DMS 273 (cell line): Measurements from ENCODE around the gene PABPC1L.

Experiments
- DNase-seq: peaks from one replicate; lab custom pipeline; 2025; ENCODE audit not compliant: unreplicated experiment; lab: John Stamatoyannopoulos, UW

The PABPC1L gene

DNA sequence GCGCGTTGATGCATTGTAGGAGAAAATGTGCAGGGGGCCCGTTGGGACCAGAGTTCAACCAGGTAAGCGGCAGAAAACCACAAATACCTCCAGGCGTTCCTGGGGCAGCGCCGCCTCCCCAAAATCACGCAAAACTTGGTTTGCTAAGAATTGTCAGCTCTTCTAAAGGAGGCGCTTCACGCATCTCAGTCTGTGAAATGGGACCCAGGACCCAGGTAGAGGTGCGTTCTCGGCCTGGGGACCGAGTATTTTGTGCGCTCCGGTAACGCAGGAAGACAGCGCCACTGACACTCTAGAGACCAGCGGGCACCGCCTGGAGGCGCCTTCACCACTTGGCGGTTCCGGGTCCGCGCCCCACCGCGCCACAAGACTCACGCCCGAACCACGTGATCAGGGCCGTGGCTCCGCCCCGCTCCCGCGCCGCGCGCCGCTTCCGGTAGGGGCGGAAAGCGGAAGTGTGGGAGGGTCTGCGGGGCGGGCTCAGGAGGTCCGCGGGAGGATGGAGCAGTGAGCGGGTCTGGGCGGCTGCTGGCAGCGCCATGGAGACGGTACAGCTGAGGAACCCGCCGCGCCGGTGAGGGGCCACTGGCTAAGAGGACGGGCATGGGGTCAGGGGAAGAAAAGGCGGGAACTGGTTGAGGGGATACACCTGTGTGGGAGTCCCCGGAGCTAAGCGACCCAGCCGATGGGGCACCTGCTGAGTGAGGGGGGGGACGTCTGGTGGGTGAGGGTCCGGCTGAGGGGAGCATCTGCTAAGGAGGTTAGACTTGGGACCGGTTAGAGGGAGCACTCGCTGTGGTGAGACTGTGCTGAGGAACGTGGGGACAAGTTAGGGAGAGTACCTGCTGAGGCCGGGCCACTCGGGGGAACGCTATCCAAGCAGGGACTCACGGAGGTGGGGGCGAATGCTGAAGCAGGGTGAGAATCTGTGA lies 56.4 kb downstream of the PABPC1L start, which contains the start of gene STK4:
STK4 (plus strand) TSS at position 483 of the 932 bp plus-strand sequence; CDS start at position 540, 57 bp downstream.
- peak; percentile 99 for DNase-seq

DNA sequence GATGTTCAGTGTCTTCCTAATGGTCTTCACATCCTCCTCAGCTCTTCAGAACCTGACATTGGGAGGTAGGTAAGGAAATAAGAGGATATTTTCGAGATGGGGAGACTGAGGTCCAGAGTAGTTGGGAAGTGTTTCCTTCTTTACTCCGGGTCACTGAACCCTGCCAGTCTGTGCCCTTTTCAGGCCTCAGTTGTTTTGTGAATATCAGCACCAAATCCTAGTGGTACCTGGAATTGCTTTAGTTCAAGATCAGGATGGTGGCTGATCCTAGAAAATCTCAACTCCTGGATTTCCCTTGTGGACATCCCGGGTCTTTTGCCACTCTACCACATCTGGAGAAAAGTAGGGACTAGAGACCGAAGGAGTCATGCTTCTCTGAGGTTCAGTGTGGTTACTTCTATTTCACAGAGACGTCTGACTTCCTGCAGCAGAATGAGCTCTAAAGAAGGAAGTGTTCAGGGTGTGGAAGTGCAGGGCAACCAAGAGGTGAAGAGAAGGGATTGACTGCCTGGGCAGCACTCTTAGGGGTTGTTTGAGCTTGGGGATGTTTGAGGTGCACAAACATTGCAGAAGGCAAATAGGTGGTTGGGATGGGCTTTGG lies 57.4 kb downstream of the PABPC1L start:
- no peak for DNase-seq

DNA sequence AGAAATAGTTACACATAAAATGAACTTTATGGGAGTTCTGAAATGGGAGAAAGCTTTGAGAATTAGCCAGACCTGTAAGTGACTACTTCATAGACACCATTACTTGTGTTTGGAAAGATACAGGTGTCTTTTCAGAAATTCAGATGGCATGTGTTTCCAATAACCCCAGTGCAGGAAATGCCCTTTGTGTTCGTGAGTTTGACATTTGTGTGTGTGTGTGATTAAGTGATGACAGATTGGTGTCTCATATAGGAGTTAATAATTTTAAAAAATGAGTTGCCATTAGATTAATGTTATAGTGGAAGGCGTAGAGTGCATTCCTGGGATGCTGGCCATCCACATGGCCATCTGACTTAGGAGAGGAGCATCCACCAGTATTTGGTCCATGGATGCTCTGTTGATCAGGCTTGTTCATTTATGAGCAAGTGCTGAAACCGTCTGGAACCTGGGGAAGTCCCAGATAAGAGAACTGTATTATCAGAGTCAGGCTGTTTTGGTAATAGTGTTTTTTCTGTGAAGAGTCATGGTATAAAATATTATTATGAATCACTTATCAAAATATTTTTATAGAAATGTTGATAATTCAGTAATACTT lies 59.5 kb downstream of the PABPC1L start:
- DNase-seq: no peak

DNA sequence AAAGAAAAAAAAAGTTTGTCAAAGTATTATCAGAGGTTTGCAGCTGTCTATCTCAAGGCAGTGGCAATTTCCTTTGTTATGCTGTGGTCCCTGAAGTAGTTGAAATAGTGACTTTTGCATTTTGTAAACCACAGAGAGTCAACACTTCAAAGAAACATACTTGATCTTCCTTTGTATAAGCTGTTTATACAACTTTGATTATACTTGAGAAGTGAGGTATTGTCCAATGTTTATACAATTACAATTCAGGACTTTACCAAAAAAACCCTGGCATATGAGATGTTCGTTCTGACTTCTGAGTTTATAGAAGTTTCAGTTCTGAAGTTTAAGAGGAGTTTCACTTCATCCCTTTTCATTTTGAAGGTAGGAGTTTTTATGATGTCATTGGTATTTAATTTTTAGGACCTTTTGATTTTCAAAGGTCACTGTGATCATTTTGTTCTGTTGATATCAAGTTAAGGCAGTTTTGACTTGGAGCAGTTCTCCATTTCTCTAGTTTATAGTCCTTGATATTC lies 60.4 kb downstream of the PABPC1L start:
- no peak for DNase-seq

DNA sequence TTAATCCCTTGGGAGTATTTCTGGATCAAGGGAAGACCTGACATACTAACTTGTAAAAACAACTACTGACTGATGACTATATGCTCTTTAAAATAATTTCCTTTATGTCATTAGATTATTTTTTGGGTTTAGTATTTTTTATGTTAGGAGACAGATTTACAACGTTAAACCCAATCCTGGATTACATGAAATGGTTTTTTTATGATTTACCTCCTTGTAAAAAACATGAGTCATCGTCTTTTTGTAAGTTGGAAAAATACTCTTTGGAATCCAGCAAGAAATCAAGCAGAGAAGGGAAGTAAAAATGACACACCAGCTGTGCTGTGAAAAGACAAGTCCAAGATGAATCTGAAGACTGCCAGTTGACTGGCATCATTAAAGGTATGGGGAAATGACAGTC lies 63.2 kb downstream of the PABPC1L start:
- DNase-seq: no peak

DNA sequence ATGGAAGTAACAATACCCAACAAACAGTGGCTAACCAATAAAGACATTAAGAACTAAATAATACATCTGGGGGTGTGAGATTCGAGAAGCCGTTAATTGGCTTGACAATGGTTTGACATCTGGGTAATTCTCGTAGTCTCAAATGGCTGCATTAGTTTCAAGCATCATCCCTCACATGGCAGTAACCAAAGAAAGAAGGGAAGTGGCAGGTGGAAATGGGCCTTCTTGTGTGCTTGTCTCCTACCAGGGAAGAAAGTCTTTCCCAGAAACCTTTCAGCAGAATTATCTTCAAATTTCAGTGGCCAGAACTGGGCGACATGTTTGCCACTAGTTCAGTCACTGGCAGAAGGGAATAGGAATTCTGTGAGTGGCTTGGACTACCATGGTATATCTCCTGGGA lies 66.8 kb downstream of the PABPC1L start:
- DNase-seq: no peak

DNA sequence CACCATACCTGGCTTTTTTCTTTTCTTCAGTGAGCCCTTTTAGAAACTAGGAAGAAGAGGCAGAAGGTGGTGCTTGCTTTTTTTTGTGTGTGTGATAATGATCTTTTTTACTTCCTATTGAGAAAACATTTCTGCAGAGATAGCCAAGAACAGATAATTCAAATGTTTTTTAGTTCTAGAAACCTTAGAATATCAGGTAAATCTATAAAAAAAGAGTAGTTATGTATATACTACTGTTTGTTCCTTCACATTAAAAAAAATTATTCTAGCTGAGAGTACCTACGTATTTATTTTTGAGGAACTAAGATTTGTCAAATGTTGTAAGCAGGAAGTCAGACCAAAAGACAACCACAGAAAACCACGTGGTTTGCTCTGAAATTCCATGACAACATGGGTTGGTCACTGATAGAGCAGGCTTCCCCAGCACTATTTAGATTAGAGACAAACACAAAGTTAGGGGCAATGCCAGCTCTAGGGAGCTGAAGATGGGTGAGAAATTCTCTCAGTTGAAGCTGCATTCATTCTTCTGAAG lies 69.3 kb downstream of the PABPC1L start:
- DNase-seq: no peak

DNA sequence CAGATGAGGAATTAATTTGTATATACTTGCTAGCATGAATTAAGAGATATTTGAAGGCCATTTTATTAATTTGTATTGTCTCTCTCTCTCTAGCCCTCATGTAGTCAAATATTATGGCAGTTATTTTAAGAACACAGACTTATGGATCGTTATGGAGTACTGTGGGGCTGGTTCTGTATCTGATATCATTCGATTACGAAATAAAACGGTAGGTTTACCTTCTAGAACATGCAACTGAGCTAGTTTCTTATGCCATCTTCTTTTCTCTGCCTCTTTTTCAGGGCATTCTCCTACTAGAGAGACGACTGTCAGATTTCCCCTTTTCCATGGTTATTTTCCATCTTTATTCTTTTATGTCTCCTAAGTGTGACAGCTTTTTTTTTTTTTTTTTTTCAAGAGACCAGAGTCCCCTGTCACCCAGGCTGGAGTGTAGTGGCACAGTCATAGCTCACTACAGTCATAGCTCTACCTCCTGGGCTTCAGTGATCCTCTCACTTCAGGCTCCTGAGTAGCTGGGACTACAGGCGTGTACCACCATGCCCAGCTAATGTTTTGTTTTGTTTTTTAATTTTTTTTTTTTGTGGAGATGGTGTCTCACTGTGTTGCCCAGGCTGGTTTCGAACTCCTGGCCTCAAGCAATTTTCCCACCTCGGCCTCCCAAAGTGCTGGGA lies 72.0 kb downstream of the PABPC1L start:
- no peak for DNase-seq

DNA sequence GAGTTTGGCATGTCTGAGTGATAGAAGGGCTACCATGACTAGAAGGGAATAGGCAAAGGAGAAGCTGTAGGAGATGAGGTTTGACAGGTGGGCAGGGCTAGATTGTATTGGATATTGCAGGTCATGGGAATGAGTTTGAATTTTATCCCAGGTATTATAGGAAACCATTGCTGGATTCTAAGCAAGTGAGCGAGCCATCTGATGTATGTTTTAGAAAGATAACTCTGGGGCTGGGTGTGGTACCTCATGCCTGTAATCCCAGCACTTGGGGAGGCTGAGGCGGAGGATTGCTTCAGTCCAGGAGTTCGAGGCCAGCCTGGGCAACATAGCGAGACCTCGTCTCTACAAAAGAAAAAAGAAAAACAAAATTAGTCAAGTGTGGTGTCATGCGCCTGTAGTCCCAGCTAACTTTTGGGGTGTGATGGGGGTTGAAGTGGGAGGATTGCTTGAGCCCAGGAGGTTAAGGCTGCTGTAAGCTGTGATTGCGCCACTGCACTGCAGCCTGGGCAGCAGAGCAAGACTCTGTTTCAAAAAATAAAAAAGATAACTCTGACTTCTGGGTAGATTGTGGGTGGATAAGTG lies 73.3 kb downstream of the PABPC1L start:
- DNase-seq: no peak

DNA sequence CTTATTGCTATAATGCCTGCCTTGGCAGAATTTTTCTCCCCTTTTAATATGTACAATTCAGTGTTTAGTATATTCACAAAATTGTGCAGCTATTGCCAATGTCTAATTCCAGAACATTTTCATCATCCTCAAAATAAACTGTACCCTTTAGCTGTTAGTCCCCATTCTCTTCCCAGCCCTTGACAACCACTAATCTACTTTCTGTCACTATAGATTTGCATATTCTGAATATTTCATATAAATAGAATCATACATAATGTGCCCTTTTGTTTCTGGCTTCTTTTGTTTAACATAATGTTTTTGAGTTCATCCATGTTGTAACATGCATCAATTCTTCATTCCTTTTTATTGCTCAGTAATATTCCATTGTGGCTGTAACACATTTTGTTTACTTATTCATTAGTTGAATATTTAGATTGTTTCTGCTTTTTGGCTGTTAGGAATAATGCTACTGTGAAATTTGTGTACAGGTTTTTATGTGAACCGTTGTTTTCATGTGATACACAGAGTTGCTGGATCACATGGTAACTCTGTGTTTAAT lies 78.8 kb downstream of the PABPC1L start:
- DNase-seq: no peak
